Mesendoderm (in vitro differentiated cells): ENCODE data around the gene PRAMEF18.
"Not testable (repeated sequence)": the region's sequence is repeated elsewhere in the genome, so short reads cannot be mapped to it uniquely, and the experiment has no call there.

Experiments
- DNase-seq: peaks from one replicate; pipeline ENCODE4 v3.0.0; 2013
- H2AK5ac ChIP-seq: 2 replicates; pipeline ENCODE4 v1.6.1; 2013; ENCODE audit warnings: low read length, inconsistent platforms
- H2BK120ac ChIP-seq: 2 replicates; pipeline ENCODE4 v1.6.1; 2013; ENCODE audit warnings: low read depth, mild to moderate bottlenecking, low read length, moderate library complexity, mixed read lengths
- H2BK15ac ChIP-seq: replicated peaks from 2 replicates; pipeline ENCODE4 v1.6.1; 2013; ENCODE audit warnings: low read depth, mild to moderate bottlenecking, moderate library complexity
- H2BK5ac ChIP-seq: 2 replicates; pipeline ENCODE4 v1.6.1; 2013; ENCODE audit warnings: low read length, inconsistent platforms
- H3K18ac ChIP-seq: 2 replicates; pipeline ENCODE4 v1.6.1; 2013; ENCODE audit warnings: mild to moderate bottlenecking, low read length, mixed read lengths
- H3K23ac ChIP-seq: one replicate; pipeline ENCODE4 v1.6.1; 2013; ENCODE audit warnings: low read length
- H3K27ac ChIP-seq: 2 replicates; pipeline ENCODE4 v1.5.1; 2013; ENCODE audit warnings: low read depth, mild to moderate bottlenecking, inconsistent platforms, low read length, moderate library complexity
- H3K27me3 ChIP-seq: 2 replicates; pipeline ENCODE4 v1.6.1; 2013; ENCODE audit warnings: low read length, control low read depth, mild to moderate bottlenecking, inconsistent platforms; ENCODE audit not compliant: insufficient read depth, poor library complexity
- H3K36me3 ChIP-seq: 2 replicates; pipeline ENCODE4 v1.6.1; 2013; ENCODE audit warnings: low read length, inconsistent platforms; ENCODE audit not compliant: control insufficient read depth, insufficient read depth
- H3K4ac ChIP-seq: one replicate; pipeline ENCODE4 v1.6.1; 2013; ENCODE audit warnings: low read depth, mild to moderate bottlenecking, low read length, moderate library complexity
- H3K4me1 ChIP-seq: 2 replicates; pipeline ENCODE4 v1.6.1; 2013; ENCODE audit warnings: low read depth, low read length, inconsistent platforms; ENCODE audit not compliant: control insufficient read depth
- H3K4me2 ChIP-seq: 2 replicates; pipeline ENCODE4 v1.6.1; 2013; ENCODE audit warnings: low read length
- H3K4me3 ChIP-seq: 2 replicates; pipeline ENCODE4 v1.5.1; 2013; ENCODE audit warnings: mild to moderate bottlenecking, low read length
- H3K56ac ChIP-seq: one replicate; pipeline ENCODE4 v1.6.1; 2013; ENCODE audit warnings: low read length
- H3K79me1 ChIP-seq: 2 replicates; pipeline ENCODE4 v1.6.1; 2013; ENCODE audit warnings: low read length, inconsistent platforms
- H3K79me2 ChIP-seq: 2 replicates; pipeline ENCODE4 v1.6.1; 2013; ENCODE audit warnings: mild to moderate bottlenecking, low read length; ENCODE audit not compliant: control insufficient read depth, insufficient read depth
- H3K9ac ChIP-seq: 2 replicates; pipeline ENCODE4 v1.6.1; 2013; ENCODE audit warnings: low read length, inconsistent platforms
- H4K5ac ChIP-seq: one replicate; pipeline ENCODE4 v1.6.1; 2013; ENCODE audit warnings: low read length
- H4K8ac ChIP-seq: one replicate; pipeline ENCODE4 v1.6.1; 2013; ENCODE audit warnings: low read depth, mild to moderate bottlenecking, control low read depth, low read length, moderate library complexity
- WGBS: extraction: QIAGEN DNeasy Blood & Tissue Kit; methylation state at CpG from one replicate; pipeline ENCODE4 v1.1.7; 2013; ENCODE audit warnings: low lambda C conversion rate, missing lambda C conversion rate; ENCODE audit not compliant: insufficient coverage; ENCODE audit errors: extremely low coverage; 5-methylcytosine and 5-hydroxymethylcytosine counted together

The PRAMEF18 gene

DNA sequence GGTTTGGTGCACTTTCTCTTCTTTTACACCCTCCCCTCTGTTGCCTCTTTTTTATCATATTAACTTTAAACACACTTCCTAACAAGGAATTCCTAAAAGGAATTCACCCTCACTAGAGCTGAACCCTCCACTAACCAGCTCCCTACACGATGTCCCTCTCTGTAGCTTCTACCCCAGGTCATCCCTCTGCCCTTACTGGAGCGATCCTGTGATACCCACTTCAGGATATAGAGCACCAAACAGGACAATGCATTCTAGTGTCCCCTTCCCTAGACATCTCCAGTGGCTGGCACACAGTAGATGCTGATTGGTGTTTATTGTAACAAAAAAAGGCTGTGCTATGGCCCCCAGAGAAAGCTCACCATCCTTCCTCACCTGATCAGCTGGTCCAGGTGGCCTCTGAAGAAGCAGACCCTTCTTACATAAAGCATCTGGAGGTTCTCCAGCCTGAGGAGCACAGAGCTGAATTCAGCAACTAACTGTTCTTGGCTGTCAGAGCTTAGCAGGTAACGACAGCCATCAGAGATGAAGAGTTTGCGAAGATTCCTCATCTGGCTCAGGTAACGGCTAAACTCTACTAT, 1.4 kb downstream of the PRAMEF18 start:
- H3K4me2 ChIP-seq: no peak overlapping the region
- no peak for DNase-seq
- no peak overlapping the region for H3K23ac ChIP-seq
- H3K56ac ChIP-seq: no peak overlapping the region
- no peak overlapping the region for H2BK5ac ChIP-seq
- no peak overlapping the region for H4K8ac ChIP-seq
- H2BK15ac ChIP-seq: no peak overlapping the region
- H3K18ac ChIP-seq: no peak overlapping the region
- no CpG with 5 or more reads among the region's 5 CpGs for WGBS
- no peaks in the 10 kb centered on the region for H3K4me1 ChIP-seq
- no peak overlapping the region for H3K4me3 ChIP-seq
- H3K9ac ChIP-seq: no peak overlapping the region
- no peak overlapping the region for H2BK120ac ChIP-seq
- no peak overlapping the region for H4K5ac ChIP-seq
- H3K79me1 ChIP-seq: no peaks in the 10 kb centered on the region
- no peak overlapping the region for H3K27ac ChIP-seq
- no peaks in the 10 kb centered on the region for H3K27me3 ChIP-seq
- no peak overlapping the region for H3K4ac ChIP-seq
- H3K36me3 ChIP-seq: no peaks in the 10 kb centered on the region
- H3K79me2 ChIP-seq: no peaks in the 10 kb centered on the region
- no peak overlapping the region for H2AK5ac ChIP-seq

DNA sequence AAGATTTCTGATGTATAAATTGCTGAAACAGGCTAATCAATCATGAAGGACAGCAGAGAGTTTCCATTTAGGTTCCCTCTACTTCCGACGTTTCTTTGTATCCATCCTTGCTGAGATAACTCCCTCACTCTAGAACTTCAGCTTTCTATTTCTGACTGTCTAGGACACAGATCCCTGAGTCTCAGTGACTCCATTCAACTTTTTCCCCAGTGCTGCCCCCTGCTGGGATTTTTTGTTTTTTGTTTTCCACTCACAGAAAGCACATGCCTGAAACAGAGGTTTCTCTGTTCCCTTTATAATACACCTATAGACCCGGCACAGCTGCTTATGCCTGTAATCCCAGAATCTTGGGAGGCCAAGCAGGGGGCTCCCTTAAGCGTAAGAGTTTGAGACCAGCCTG, 3.2 kb downstream of the PRAMEF18 start:
- not testable (repeated sequence) for H3K23ac ChIP-seq, H3K27ac ChIP-seq, H4K5ac ChIP-seq, H3K79me1 ChIP-seq, H3K4ac ChIP-seq, H3K18ac ChIP-seq, H4K8ac ChIP-seq, H3K4me1 ChIP-seq, H3K4me2 ChIP-seq, H2BK15ac ChIP-seq, H3K27me3 ChIP-seq, H2BK5ac ChIP-seq, DNase-seq, H2BK120ac ChIP-seq, H3K4me3 ChIP-seq, H3K56ac ChIP-seq, H3K79me2 ChIP-seq, H3K9ac ChIP-seq, H3K36me3 ChIP-seq, H2AK5ac ChIP-seq
- no CpG with 5 or more reads among the region's 4 CpGs for WGBS

DNA sequence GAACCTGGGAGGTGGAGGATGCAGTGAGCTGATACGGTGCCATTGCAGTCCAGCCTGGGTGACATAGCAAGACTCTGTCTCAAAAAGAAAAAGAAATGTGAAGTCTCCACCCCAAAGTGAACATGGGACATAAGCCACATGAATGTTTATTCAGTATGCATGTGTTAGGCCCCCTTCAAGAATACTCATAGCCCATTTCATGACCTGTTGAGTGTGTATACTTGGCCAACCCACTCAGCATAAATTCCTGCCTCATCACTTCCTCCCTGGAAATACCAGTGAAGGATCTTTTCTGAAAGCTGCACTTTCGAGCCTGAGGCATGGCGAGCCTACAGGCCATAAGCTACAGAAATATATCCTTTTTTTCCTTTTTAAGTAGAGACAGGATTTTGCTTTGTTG, 6.8 kb downstream of the PRAMEF18 start:
- H3K18ac ChIP-seq, H2AK5ac ChIP-seq, H4K5ac ChIP-seq, H3K36me3 ChIP-seq, H3K79me2 ChIP-seq, H2BK15ac ChIP-seq, H3K56ac ChIP-seq, H2BK5ac ChIP-seq, H3K4me1 ChIP-seq, H3K27ac ChIP-seq, H3K27me3 ChIP-seq, H3K4ac ChIP-seq, H3K4me2 ChIP-seq, DNase-seq, H3K79me1 ChIP-seq, H2BK120ac ChIP-seq, H3K4me3 ChIP-seq, H4K8ac ChIP-seq, H3K23ac ChIP-seq, H3K9ac ChIP-seq: not testable (repeated sequence)
- WGBS: no CpG with 5 or more reads among the region's 3 CpGs

DNA sequence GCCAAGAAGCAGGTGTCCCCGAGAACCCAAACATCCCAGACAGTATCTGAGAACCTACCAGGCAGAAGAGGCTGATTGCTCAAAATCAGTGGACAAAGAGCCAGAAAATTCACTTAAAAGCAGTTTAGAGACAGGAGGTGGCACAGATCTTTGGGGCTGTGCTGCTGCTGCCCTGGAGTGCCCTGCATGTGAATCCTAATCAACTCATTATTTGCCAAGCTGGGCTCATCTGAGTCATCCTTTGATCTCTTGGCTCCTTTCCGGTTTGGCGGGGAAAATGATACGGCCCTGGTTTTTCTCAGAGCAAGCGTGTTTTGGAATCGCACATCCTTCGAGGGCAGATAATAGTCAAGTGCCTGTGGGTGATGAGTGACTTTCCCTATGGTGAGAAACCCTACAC, 9.3 kb downstream of the PRAMEF18 start:
- not testable (repeated sequence) for H3K9ac ChIP-seq, H3K79me2 ChIP-seq, H3K4me1 ChIP-seq, H3K23ac ChIP-seq, H2AK5ac ChIP-seq, H3K18ac ChIP-seq, H3K4me2 ChIP-seq, H3K27me3 ChIP-seq, H2BK5ac ChIP-seq, H2BK15ac ChIP-seq, H3K36me3 ChIP-seq, H4K5ac ChIP-seq, H3K79me1 ChIP-seq, DNase-seq, H2BK120ac ChIP-seq, H4K8ac ChIP-seq, H3K27ac ChIP-seq, H3K56ac ChIP-seq, H3K4me3 ChIP-seq, H3K4ac ChIP-seq
- no CpG with 5 or more reads among the region's 7 CpGs for WGBS

DNA sequence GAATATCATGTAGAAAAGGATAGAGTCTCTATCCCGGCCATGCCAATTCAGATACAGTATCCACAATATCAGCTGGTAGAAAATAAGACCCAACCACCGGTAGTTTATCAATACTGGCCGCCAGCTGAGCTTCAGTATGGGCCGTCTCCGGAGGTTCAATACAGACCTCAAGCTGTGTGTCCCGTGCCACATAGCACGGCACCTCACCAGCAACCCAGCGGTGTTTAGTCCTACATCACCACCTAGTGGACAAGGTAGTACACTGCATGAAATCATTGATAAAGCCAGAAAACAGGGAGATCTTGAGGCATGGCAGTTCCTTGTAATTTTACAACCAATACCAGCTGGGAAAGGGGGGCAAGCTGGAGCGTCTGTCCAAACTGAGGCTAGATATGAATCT, 17.2 kb downstream of the PRAMEF18 start:
- no CpG with 5 or more reads among the region's 9 CpGs for WGBS
- H3K18ac ChIP-seq, H3K4me1 ChIP-seq, H3K4me2 ChIP-seq, H3K27ac ChIP-seq, H3K27me3 ChIP-seq, H3K36me3 ChIP-seq, H4K5ac ChIP-seq, H2BK5ac ChIP-seq, H3K56ac ChIP-seq, DNase-seq, H3K79me2 ChIP-seq, H2BK120ac ChIP-seq, H2BK15ac ChIP-seq, H3K23ac ChIP-seq, H4K8ac ChIP-seq, H2AK5ac ChIP-seq, H3K79me1 ChIP-seq, H3K4me3 ChIP-seq, H3K9ac ChIP-seq, H3K4ac ChIP-seq: not testable (repeated sequence)

DNA sequence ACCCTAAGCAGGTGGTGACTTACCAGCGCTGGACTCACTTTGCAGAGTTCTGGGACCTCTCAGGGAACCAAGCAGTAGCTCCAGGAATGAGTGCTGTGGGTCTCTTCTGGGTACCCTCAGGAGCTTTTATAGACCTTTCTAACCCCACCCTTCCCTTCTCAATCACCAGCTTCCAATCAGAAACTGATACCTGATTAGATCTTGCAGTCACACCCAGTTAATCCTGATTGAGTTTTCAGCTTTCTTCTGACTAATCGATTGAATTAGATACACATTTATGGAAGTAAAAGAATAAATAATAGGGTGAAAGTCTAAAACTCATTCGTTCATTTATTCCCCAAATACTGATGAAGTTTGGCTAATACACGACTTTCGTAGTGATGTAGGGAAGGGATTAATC, 24.6 kb downstream of the PRAMEF18 start, which contains the start of gene PRAMEF13:
Gene PRAMEF13, minus strand, starts transcription at position 101 of the 400 bp plus-strand sequence. CDS start 1,820 bp downstream, outside the sequence.
- not testable (repeated sequence) for H3K79me1 ChIP-seq, H4K5ac ChIP-seq, H3K4me3 ChIP-seq, DNase-seq, H2BK15ac ChIP-seq, H3K18ac ChIP-seq, H3K36me3 ChIP-seq, H3K4me2 ChIP-seq, H2AK5ac ChIP-seq, H3K79me2 ChIP-seq, H4K8ac ChIP-seq, H3K4me1 ChIP-seq, H2BK5ac ChIP-seq, H3K4ac ChIP-seq, H3K23ac ChIP-seq, H2BK120ac ChIP-seq, H3K56ac ChIP-seq, H3K9ac ChIP-seq, H3K27me3 ChIP-seq, H3K27ac ChIP-seq
- whole genome bisulfite sequencing: no CpG with 5 or more reads among the region's 5 CpGs
